ENCODE data around the gene ADAM11.
"Not testable (repeated sequence)": the region's sequence is repeated elsewhere in the genome, so short reads cannot be mapped to it uniquely, and the experiment has no call there.

The ADAM11 gene

DNA sequence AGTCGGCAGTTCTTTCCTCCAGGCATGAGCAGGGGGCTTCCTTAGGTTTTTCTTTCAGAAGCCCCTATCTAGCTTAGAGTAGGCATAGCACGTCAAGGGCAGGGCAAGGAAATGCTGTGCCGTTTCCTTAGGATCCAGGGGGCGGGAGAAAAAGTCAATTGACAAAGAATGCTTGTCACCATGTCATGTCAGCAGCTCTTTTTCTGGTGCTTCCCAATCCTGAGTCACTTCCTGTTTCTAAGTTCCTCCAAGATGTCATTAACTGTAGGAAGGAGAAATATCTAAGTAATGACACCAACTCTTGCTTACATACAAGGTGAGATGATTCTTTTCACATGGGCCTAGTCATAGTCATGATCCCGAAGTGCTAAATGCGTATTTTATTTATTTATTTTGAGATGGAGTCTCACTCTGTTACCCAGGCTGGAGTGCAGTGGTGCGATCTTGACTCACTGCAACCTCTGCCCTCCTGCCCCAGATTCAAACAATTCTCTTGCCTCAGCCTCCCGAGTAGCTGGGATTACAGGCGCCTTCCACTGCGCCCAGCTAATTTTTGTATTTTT is 36.1 kb downstream of the ADAM11 start:
- DNase-seq (ENCODE audit: low read depth in 3 of 3): no peak

DNA sequence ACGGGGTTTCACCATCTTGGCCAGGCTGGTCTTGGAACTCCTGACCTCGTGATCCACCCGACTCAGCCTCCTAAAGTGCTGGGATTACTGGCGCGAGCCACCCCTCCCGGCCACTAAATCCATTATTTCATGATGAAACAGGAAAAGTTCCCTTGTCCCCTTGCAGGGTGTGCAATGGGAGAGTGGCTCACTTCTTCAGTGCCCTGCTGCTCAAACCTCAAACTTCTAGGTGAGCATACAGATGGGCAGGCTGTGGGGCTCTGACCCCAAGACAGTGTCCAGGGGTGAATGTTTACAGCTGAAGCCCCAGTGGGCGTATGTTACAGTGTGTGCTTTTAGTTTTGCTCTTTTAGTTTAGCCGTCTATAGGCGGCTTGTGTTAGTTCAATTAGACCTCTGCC is 36.6 kb downstream of the ADAM11 start:
- no peak for DNase-seq (ENCODE audit: low read depth in 3 of 3)

DNA sequence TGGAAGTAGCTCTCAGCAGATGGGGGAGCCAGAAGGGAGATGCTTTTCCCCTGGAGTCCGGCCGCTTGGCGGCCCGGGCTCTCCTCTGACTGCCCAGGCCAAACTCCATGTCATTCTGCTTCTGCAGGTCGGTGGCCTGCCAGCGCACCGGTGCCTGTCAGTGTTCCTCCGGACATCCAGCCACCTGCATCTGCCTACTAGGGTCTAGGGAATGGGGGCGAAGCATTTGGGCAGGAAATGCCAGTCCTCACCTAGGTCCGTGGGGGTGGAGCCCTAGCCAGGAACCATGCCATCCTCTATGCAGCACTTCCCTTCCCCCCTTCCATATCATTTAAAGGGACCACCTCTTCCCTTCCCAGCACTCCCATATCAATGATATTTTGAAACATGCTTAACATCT is 37.1 kb downstream of the ADAM11 start:
- DNase-seq (ENCODE audit: low read depth in 3 of 3): no peak

DNA sequence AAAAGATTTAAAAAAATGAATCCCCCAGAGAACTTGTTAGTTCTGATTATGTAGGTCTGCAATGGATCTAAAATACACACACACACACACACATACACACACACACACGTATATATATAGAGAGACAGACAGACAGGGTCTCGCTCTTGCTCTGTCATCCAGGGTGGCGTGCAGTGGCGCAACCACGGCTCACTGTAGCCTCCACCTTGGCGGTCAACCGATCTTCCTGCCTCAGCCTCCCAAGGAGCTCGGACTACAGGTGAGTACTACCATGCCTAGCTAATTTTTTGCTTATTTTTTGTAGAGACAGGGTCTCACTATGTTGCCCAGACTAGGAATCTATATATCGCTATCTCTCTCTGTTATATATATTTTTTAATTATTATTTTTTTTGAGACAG is 37.9 kb downstream of the ADAM11 start:
- DNase-seq (ENCODE audit: low read depth in 3 of 3): no peak

DNA sequence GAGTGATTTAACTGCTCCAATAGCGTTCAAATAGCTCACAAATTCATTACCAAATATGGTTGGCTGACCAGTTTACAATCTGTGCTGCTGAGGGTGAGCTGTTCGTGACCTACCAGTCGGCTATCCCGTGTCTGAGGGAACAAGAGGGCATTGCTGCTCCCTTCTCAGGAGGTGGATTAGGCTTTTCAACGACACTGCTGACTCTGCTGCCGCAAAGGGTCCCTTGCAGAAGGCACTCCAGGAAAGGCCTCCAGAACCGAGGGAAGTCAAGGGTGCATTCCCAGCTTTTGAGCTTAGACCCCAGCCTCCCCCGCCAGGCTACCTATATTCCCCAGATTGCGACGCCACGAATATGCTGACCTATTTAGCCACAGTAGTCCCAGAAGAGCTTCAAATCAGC is 39.0 kb downstream of the ADAM11 start:
- DNase-seq (ENCODE audit: low read depth in 3 of 3): no peak

DNA sequence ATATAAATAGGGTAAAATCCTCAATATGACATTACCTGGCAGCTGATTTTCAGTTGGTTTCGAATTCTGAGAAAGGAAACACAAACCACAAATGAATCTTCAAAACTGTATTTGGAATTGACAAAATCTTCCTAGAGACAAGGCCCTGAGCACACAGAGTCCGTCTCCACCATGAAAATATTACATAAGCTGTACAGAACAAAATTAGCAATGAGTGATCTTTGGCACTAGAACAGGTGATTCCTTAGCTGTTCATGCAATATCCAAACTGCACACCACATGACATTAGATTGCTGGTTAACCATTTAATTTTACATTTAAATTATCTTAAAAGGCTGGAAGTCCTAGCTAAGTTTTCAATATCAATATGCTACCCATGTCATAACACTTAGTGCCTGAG is 39.6 kb downstream of the ADAM11 start:
- DNase-seq (ENCODE audit: low read depth in 3 of 3): no peak

DNA sequence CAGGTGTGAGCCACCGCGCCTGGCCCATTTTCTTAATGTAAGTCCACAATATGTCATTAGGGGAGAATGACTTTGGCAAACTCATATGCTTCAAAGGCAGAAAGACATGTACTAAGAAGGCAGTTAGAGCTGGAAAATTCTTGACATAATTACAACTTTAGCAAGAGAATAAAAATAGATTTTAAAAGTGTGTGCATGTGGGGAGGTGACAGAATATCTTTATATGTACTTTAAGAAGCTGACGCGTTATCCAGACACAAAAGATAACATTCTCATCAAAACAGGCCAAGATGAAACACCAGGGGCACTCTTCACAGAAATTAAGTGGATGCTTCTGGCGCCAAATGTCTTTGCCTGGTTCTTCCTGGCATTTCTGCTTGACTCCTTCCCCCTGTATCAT is 43.1 kb downstream of the ADAM11 start:
- no peak for DNase-seq (ENCODE audit: low read depth in 3 of 3)

DNA sequence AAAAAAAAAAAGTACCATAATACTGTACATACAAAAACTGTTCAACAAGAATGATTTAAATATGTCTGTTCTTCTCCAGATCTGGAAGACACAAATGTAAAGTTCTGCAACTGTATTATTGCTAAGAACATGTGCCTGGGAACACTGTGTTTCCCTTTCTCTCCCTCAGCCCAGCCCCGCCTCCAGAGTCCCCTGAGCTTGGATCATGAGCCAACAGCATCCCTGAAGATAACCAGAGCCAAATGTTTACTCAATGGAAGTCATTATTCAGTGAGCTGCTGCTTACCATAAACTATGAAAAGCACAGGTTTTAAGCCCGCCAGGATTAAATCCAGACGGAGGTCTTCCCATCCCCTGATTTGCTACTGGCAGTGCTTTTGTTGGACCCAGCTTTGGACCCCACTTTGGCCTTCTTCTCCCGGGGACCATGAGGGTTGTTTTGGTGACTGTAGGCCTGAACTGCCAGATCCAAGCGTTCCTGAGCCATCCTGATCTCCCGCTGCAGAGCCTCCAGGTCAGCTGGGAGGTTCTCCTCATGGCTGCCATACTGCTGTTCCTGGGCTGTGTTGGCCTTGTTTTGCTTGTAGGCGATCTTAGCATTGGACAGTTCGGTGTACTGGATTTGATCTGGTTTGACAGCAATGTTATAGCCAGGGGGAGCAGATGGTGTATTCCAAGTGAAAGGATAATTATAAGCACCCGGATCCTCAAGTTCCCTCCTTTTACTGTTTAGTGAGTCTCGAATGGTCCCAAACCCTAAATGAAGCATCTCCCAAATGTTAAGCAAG is 45.7 kb downstream of the ADAM11 start:
- DNase-seq (ENCODE audit: low read depth in 3 of 3): no peak

DNA sequence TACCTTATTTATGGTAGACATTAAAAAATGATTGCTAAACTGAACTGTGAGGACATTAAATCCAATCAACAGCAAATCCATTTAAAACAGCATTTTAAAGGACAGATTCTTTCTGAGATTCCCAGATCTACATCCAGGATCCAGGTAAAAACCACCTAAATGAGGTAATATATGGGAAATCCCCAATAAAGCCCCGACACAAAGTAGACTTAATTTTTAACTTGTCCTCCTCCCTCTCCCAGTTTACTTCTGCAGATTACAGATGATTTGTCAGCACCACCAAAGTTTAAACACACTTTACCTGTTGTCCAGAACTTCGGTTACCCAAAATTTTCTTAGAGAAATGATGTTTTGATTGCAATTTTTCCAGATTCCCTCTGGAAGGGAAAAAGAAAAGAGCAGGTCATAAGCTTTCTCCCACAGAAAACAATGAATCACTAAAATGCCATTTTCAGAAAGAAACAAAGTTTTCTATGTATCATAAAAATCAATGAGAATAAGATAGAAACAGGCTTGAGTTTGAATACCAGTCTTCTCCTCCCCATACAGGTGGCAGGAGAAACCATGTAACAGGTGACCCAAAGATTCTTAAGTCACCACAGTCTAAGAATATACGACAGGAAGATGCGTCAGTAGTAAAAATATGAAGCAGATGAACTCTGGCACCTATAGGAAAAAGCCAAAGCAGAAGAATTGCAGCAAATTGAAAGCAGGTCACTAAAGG is 48.5 kb downstream of the ADAM11 start:
- DNase-seq (ENCODE audit: low read depth in 3 of 3): no peak

DNA sequence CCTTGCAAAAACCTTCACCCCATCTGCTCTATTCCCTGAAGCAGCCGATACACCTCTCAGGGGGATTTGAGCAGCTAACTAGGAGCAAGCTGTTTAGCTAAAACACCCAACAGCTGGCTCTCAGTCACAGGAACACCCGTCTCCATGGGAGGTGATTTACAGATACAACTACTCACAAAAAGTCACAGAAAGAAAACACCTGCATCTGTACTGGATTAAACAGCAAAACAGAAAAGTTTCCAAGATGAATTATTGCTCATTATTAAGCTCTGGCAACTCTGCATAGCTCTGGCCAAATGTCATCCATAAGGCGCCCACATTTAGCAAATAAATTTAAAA is 49.0 kb downstream of the ADAM11 start:
- DNase-seq (ENCODE audit: low read depth in 3 of 3): no peak

DNA sequence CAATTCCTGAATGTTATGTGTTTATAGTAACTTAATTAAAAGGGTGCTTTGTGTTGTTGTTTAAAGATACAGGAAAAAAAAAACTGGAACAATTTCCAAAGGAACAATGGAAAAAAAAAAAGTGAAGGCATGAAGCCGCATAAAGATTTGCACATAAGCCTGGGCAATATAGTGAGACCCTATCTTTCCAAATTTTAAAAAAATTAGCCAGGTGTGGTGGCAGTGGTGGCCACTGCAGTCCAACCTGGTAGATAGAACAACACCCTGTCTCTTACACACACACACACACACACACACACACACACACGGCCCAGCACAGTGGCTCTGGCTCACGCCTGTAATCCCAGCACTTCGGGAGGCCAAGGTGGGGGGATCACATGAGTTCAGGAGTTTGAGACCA is 49.4 kb downstream of the ADAM11 start:
- no peak for DNase-seq (ENCODE audit: low read depth in 3 of 3)

DNA sequence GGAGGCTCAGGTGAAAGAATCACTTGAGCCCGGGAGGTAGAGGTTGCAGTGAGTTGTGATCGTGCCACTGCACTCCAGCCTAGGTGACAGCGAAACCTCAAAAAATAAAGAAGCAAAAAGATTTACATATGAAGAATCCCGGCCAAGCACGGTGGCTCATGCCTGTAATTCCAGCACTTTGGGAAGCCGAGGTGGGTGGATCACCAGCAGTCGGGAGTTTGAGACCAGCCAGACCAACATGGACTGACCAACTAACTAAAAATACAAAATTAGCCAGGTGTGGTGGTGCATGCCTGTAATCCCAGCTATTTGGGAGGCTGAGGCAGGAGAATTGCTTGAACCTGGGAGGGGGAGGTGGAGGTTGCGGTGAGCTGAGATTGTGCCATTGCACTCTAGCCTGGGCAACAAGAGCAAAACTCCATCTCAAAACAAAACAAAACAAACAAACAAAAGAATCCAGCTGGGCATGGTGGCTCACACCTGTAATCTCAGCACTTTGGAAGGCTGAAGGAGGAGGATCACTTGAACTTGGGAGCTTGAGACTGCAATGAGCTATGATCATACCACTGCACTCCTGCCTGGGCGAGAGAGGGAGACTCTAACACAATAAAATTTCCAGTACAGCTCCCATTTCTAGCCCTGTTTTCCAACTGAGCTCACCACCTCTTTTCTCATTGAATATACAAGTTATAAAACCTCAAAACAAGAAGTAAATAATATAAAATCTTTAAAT is 50.0 kb downstream of the ADAM11 start:
- DNase-seq (ENCODE audit: low read depth in 3 of 3): not testable (repeated sequence)

DNA sequence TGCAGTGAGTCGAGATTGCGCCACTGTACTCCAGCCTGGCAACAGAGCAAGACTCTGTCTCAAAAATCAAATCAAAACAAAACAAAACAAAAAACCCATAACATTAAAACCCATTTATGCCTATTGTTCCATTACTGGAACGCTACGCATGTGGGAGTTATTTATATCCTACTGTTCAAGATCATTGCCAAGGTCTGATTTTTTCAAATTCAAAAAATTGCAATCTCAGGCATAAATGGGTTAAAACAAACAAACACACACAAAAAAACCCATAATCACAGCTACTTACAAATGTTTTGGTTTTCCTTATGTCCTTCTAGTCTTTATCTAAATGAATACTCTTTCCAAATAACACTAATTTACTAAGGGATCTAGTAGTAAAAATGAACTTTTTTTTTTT is 53.5 kb downstream of the ADAM11 start:
- DNase-seq (ENCODE audit: low read depth in 3 of 3): no peak

DNA sequence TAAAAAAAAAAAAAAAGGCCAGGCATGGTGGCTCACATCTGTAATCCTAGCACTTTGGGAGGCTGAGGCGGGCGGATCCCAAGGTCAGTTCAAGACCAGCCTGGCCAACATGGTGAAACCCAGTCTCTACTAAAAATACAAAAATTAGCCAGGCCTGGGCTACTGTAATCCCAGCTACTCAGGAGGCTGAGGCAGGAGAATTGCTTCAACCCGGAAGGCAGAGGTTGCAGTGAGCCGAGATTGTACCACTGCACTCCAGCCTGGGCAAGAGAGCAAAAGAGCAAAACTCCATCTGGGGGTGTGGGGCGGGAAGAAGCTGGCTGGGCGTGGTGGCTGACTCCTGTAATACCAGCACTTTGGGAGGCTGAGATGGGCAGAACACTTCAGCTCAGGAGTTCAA is 59.7 kb downstream of the ADAM11 start:
- not testable (repeated sequence) for DNase-seq (ENCODE audit: low read depth in 3 of 3)

DNA sequence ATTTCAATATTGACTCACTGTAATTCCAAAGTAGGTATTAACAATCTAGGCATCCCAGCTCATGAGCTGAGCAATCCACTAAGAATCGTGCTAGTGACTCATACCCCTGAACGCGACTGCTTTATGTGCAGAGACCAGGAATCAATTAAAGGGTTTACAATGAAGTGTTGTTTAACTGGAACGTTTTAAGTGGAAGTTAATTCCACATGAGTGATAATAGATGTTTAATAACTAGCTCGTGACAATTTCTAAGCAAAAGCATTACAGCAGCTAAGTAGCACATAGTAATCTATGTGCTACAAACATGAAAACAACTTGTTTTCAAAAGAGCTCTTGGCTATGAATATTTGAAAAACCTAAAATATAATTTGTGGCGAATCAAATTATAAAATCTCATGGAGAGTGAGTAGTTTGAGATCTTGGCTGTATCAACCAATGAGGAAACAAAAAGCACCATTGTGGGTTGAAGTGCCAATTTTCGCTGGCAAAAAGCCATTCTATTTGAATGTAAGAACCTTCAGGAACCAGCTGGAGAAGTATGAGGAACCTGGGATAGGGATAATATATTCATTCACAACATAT is 61.9 kb downstream of the ADAM11 start:
- no peak for DNase-seq (ENCODE audit: low read depth in 3 of 3)

DNA sequence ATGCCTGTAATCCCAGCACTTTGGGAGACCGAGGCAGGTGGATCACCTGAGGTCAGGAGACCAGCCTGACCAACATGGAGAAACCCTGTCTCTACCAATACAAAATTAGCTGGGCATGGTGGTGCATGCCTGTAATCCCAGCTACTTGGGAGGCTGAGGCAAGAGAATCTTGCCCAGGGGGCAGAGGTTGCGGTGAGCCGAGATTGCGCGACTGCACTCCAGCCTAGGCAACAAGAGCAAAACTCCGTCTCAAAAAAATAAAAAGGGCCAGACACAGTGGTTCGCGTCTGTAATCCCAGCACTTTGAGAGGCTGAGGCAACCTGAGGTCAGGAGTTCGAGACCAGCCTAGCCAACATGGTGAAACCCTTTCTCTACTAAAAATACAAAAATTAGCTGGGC is 66.4 kb downstream of the ADAM11 start:
- not testable (repeated sequence) for DNase-seq (ENCODE audit: low read depth in 3 of 3)

DNA sequence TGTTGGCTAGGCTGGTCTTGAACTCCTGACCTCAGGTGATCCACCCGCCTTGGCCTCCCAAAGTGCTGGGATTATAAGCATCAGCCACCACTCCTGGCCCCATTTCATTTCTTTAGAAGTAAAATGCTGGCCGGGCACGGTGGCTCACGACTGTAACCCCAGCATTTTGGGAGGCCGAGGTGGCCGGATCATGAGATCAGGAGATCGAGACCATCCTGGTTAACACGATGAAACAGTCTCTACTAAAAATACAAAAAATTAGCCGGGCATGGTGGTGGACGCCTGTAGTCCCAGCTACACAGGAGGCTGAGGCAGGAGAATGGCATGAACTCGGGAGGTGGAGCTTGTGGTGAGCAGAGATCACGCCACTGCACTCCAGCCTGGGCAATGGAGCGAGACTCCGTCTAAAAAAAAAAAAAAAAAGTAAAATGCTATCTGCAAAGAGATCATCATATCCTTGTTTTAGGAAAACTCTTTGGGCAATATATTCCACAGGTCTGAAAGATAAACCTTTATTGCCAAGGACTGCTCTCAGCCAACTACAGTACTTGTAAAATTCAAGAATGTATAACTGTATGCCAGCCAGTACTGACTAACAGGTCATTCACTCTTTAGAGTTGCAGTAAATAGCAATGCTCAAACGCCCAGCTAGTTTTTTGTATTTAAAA is 67.5 kb downstream of the ADAM11 start:
- DNase-seq (ENCODE audit: low read depth in 3 of 3): no peak

DNA sequence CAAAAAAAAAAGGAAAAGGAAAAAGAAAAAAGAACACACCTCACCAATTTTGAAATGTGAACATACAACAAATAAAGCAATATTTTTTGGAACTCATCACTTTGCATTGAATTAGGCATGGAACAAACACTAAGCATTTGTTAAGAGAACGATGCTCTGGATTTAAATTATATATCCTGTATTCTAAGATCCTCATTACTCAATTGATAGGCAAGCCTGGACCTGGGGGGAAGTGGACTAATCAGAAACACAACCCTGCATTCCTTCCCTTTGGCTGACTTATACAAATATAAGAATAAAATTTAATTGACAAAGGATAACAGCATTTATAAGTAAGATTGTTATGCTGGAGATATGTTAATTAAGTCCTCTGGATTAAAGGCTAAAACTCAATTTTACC is 69.1 kb downstream of the ADAM11 start:
- DNase-seq (ENCODE audit: low read depth in 3 of 3): no peak

DNA sequence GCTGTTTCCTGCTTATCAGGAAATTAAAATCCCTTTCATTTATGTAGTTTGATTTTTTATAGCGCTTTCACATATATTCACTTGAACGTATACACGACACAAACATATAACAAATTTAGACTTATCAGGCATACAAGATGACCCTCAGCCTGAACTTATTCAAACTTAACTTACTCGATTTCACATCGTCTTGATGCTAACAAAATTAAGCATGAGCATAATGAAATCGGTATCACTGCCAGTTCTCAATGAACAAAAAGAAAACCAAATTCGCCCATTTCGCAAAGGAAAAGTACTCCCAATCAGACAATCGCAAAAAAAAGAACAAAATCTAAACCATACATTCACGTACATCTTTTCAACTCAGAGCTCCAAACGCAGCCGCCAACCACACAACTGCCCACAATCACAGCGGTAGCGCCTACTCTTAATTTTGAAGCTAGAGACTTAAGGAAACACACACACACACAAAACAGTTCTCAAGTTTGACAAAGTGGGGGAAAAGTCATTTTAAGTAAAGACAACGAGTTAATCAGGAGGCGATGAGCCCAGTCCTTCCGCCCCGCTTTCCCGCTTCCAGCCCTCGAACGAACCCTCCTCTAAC is 70.2 kb downstream of the ADAM11 start:
- DNase-seq (ENCODE audit: low read depth in 3 of 3): peak in 1 of 3 donors; percentile 4

DNA sequence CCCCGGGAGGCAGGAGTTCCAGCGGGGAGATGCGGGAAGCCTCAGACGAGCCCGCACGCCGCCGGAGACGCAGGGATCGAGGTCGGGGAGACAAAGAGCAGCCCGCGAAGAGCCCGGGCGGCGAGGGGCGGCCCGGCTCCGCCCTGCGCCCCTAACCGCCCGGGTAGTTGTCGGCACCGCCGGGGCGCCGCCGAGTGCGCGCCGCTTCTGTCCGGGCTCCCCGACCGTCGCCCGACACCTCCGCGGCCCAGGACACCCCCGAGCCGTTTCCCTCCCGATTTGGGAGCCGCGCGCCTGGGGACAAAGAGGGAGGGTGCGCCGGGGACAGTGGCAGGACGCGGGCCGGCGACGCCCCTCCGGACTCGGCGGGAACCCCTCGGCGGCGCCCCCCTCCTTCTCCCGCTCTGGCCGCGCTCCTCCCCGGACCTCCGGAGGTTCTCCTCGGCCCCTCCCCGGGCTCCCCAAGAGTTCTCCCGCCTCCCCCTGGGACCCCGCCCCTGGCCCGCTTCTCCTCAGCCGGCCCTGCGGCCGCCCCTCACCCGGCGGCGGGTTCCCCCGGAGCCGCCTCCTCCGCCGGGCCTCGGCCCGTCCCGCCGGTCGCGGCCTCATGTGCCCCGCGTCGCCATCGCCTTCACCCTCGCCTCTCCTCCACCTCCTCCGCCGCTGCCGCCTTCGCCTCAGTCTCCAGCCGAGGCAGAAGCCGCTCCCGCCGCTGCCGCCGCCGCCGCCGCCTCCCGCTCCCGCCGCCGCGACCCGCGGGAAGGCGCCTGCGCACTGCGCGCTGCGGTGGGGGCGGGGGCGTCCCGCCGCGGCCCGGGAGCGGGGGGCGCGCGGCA is 71.0 kb downstream of the ADAM11 start, which contains the start of gene GJC1:
Gene GJC1, minus strand, starts transcription at position 765 of the 836 bp plus-strand sequence. CDS start 24,470 bp downstream, outside the sequence.
- DNase-seq (ENCODE audit: low read depth in 3 of 3): peak in 1 of 3 donors; percentile 17
